Kidney (tissue), 14 donors: ENCODE data around the gene ROR1. TPM values are rescaled to one million over a fixed set of nuclear protein-coding genes. Genes with fewer than 3 reads are reported as not detected.
"Not testable (repeated sequence)": the region's sequence is repeated elsewhere in the genome, so short reads cannot be mapped to it uniquely, and the experiment has no call there.

Source experiments
- DNase-seq, 5 donors: peaks; one replicate each; pipeline ENCODE4 v3.0.0-alpha.2; 2013 to 2020
- FAIRE-seq: peaks from 2 replicates; lab custom pipeline; 2012; peaks lifted over from hg19 to GRCh38; lab: Jason Lieb, UNC
- H3K27ac ChIP-seq, 2 donors: one replicate each; pipeline ENCODE4 v1.7.0; 2013; ENCODE audit warnings: low read depth in 2 of 2, low read length in 2 of 2, inconsistent platforms in 1 of 2
- H3K27me3 ChIP-seq: one replicate; pipeline ENCODE4 v1.7.1; 2013; ENCODE audit warnings: low read length, inconsistent platforms; ENCODE audit not compliant: control insufficient read depth, insufficient read depth
- H3K36me3 ChIP-seq, 3 donors: one replicate each; pipeline versions ENCODE4 v1.7.0 to v1.7.1; 2013; ENCODE audit warnings: low read length in 3 of 3, control low read depth in 1 of 3, inconsistent platforms in 1 of 3; ENCODE audit not compliant: insufficient read depth in 3 of 3, control insufficient read depth in 2 of 3
- H3K4me1 ChIP-seq, 3 donors: one replicate each; pipeline versions ENCODE4 v1.7.0 to v1.7.1; 2013; ENCODE audit warnings: low read length in 3 of 3, inconsistent platforms in 1 of 3, low read depth in 1 of 3; ENCODE audit not compliant: control insufficient read depth in 2 of 3, insufficient read depth in 2 of 3
- H3K4me3 ChIP-seq, 3 donors: one replicate each; pipeline versions ENCODE4 v1.7.0 to v1.8.1; 2013; ENCODE audit warnings: low read length in 3 of 3, control low read depth in 1 of 3, inconsistent platforms in 1 of 3
- H3K9ac ChIP-seq, 3 donors: one replicate each; pipeline versions ENCODE4 v1.7.0 to v1.7.1; 2013; ENCODE audit warnings: low read length in 3 of 3, control low read depth in 1 of 3, inconsistent platforms in 1 of 3
- H3K9me3 ChIP-seq, 3 donors: one replicate each; pipeline versions ENCODE4 v1.7.0 to v1.7.1; 2013; ENCODE audit warnings: low read length in 3 of 3, control low read depth in 1 of 3, inconsistent platforms in 1 of 3; ENCODE audit not compliant: control insufficient read depth in 2 of 3, insufficient read depth in 1 of 3
- CTCF ChIP-seq: IDR thresholded peaks from 3 replicates; pipeline ENCODE4 v1.5.1; 2012; ENCODE audit warnings: mild to moderate bottlenecking, moderate library complexity, borderline replicate concordance; ENCODE audit not compliant: insufficient read depth; ENCODE audit errors: extremely low read depth
- intact Hi-C: fragments of 100-400 bp; cut with DNase I; formaldehyde crosslinking; loops from one replicate; pipeline ENCODE4 v1.11.1; 2022
- polyA plus RNA-seq: library from polyadenylated mRNA; stranded (reverse); fragments of 350-450 nt; fragmentation: Illumina TruSeq; extraction: RNeasy Lipid Tissue Mini Kit (QIAGEN cat#74804); gene quantifications from one replicate; pipeline ENCODE4 v1.2.3, GENCODE V29; 2014; ENCODE audit warnings: low read depth, low replicate concordance; ENCODE audit not compliant: insufficient read depth
- total RNA-seq: library from RNA; stranded (reverse); fragmentation: NEBNext Ultra II Directional; extraction: Animal tissue kit (Norgen Biotek cat#: 25700); gene quantifications from one replicate; pipeline ENCODE4 v1.2.1, GENCODE V29; 2021
- donor health status: control.
- donor health status: control.
- donor health status: control.
- donor health status: control.
- donor health status: control.
- donor health status: DM: yes; HTN: yes; CAD: no.
- donor health status: Normal renal cell carcinoma (clear cell type).

ROR1 gene
- total and polyA plus RNA-seq, 2 donors from 2014 or later, result 0.77 to 8.0 TPM

- H3K27ac ChIP-seq, result no peak overlapping the region
- no peaks in the 10 kb centered on the region for H3K9me3 ChIP-seq
- peaks cover 0 to 5% (median 2%) of the 10 kb centered on the region in 3 donors for H3K4me1 ChIP-seq
- no peak overlapping the region for H3K9ac ChIP-seq
- no peak for DNase-seq
- no peaks in the 10 kb centered on the region for H3K27me3 ChIP-seq
- FAIRE-seq, result no peak
- H3K36me3 ChIP-seq, result no peaks in the 10 kb centered on the region
- intact Hi-C loops, result no loop called here
- no peak overlapping the region for H3K4me3 ChIP-seq
- TF ChIP-seq CTCF, result no peak
Observed at GRCh38 chr1:63824451-63824850, 50.6 kb downstream of the ROR1 start.

GRCh38 chr1:63825111-63825510 lies 51.3 kb downstream of the ROR1 start:
- no peak for TF ChIP-seq CTCF
- peaks cover 0 to 5% (median 2%) of the 10 kb centered on the region in 3 donors for H3K4me1 ChIP-seq
- no peaks in the 10 kb centered on the region for H3K9me3 ChIP-seq
- no peaks in the 10 kb centered on the region for H3K27me3 ChIP-seq
- intact Hi-C loops, result no loop called here
- no peak overlapping the region for H3K27ac ChIP-seq
- no peak overlapping the region for H3K9ac ChIP-seq
- DNase-seq (no peak), FAIRE-seq (no peak)
- no peak overlapping the region for H3K4me3 ChIP-seq
- H3K36me3 ChIP-seq, result no peaks in the 10 kb centered on the region

- H3K36me3 ChIP-seq, FAIRE-seq, H3K27ac ChIP-seq, H3K27me3 ChIP-seq, H3K4me1 ChIP-seq, H3K9ac ChIP-seq, H3K4me3 ChIP-seq, DNase-seq, H3K9me3 ChIP-seq, intact Hi-C loops: not testable (repeated sequence)
Observed at GRCh38 chr1:63826246-63826861, 52.5 kb downstream of the ROR1 start.

- Histone ChIP-seq H3K27me3 (no peaks in the 10 kb centered on the region), H3K9me3 (no peaks in the 10 kb centered on the region), H3K9ac (no peak overlapping the region), H3K4me3 (no peak overlapping the region), H3K36me3 (no peaks in the 10 kb centered on the region), H3K4me1 (peaks cover 0 to 9% (median 2%) of the 10 kb centered on the region in 3 donors), H3K27ac (no peak overlapping the region)
- TF ChIP-seq CTCF, result no peak
- intact Hi-C loops, result no loop called here
- DNase-seq (peak in 2 of 5 donors; percentile 36 to 43), FAIRE-seq (no peak)
Observed at GRCh38 chr1:63827411-63828321, 53.8 kb downstream of the ROR1 start.
